WERI-Rb-1 (cell line): ENCODE measurements around the gene RTTN.

ENCODE experiments used
- DNase-seq: peaks from one replicate; pipeline ENCODE4 v3.0.0-alpha.2; 2020
- H3K27ac ChIP-seq: fragments of 250-450 bp; sonication (Bioruptor Pico); 2 replicates; pipeline ENCODE4 v1.5.1; 2020; ENCODE audit warnings: mild to moderate bottlenecking, moderate library complexity
- H3K27me3 ChIP-seq: fragments of 250-450 bp; sonication (Bioruptor Pico); 2 replicates; pipeline ENCODE4 v1.5.1; 2021; ENCODE audit warnings: mild to moderate bottlenecking, low read depth, moderate library complexity; ENCODE audit not compliant: insufficient read depth, severe bottlenecking
- H3K36me3 ChIP-seq: fragments of 250-450 bp; sonication (Bioruptor Pico); 2 replicates; pipeline ENCODE4 v1.5.1; 2020; ENCODE audit warnings: mild to moderate bottlenecking, moderate library complexity
- H3K4me3 ChIP-seq: 2 replicates; pipeline ENCODE4 v1.5.1; 2011; ENCODE audit warnings: low read depth, mild to moderate bottlenecking, control low read depth, low read length
- H3K9me3 ChIP-seq: fragments of 250-450 bp; sonication (Bioruptor Pico); 2 replicates; pipeline ENCODE4 v1.5.1; 2021; ENCODE audit warnings: mild to moderate bottlenecking, moderate library complexity; ENCODE audit not compliant: severe bottlenecking
- TF ChIP-seq, protein P1 (sequence below): IDR thresholded peaks from 2 replicates; pipeline ENCODE4 v1.5.1; 2011; ENCODE audit warnings: low read depth, mild to moderate bottlenecking, control low read depth, inconsistent platforms, low read length

RTTN gene

DNA sequence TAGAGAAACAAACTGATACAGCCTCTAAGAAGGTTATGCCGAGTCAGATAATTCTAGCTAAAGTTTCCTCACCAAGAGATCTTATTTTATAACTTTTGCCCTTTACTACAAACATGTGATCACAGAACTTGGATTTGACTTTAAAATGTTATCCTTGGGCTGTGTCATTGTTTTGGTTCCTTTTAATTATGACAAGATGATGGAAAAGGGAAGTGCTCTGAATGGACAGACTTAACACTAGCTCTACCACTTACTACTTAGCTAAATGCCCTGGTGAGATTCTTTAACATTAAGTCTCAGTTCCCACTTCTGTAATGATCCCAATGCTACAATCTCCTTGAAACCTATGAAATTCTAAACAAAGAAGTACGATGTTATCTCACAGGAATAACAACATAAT, 69.9 kb downstream of the RTTN start:
- Histone ChIP-seq H3K27ac (no peak overlapping the region), H3K27me3 (no peaks in the 10 kb centered on the region), H3K4me3 (no peak overlapping the region), H3K36me3 (no peaks in the 10 kb centered on the region), H3K9me3 (no peaks in the 10 kb centered on the region)
- TF ChIP-seq, protein P1, sequence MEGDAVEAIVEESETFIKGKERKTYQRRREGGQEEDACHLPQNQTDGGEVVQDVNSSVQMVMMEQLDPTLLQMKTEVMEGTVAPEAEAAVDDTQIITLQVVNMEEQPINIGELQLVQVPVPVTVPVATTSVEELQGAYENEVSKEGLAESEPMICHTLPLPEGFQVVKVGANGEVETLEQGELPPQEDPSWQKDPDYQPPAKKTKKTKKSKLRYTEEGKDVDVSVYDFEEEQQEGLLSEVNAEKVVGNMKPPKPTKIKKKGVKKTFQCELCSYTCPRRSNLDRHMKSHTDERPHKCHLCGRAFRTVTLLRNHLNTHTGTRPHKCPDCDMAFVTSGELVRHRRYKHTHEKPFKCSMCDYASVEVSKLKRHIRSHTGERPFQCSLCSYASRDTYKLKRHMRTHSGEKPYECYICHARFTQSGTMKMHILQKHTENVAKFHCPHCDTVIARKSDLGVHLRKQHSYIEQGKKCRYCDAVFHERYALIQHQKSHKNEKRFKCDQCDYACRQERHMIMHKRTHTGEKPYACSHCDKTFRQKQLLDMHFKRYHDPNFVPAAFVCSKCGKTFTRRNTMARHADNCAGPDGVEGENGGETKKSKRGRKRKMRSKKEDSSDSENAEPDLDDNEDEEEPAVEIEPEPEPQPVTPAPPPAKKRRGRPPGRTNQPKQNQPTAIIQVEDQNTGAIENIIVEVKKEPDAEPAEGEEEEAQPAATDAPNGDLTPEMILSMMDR, result no peak
- DNase-seq, result no peak

DNA sequence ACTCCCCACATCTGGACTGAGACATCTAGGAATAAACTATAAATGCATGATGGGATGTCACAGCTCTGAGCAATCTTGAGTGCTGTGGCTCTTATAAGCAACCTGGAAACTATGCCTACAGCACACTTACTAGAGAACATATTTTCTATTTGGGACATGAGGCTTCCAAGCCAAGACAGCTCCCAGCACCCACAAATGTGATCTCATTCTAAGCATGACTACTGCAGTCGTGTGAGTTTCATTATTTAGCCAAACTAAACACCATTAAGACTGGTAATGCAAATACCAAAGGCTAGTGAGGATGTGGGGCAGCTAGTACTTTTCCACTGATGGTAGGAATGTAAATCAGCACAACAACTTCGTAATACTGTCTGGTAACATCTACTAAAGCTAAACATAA, 72.5 kb downstream of the RTTN start:
- Histone ChIP-seq H3K4me3 (no peak overlapping the region), H3K36me3 (no peaks in the 10 kb centered on the region), H3K27me3 (no peaks in the 10 kb centered on the region), H3K27ac (no peak overlapping the region), H3K9me3 (no peaks in the 10 kb centered on the region)
- no peak for DNase-seq
- TF ChIP-seq, protein P1, result no peak

DNA sequence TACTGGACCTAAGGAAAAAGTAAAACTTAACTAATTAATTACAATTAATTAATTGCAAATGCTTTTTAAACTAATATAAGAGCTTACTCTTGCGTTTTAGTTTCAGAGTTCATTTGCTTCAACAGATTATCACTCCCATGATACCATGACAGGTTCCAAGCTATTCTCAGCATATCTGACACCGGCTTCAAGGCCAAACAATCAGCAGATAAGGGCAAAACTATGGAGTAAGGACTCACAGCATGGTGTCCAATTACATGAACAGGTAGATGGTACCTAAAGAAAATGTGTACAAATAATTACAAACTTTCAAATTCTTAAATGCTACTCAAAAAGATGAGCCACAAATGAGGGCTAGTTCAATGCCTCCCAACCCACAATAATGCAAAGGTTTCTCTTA, 77.2 kb downstream of the RTTN start:
- DNase-seq, result no peak

DNA sequence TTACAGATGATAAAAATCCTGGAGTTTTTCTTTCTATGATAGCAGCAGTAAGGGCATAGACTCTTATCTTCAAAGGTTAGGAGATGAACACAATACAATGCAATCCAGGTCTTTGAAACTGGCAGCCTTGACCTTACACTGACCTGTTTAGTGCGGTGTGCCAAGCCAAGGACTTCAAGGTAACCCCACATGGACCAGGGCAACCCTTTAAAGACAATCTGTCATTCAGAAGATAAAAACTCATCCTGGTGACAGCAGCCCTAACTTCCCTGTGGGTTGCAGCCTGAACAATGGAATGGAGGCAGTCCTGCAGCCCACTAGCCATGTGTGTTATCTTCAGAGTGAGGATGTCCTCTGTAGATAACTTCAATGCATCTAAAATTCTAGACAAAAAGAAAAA, 78.1 kb downstream of the RTTN start:
- Histone ChIP-seq H3K36me3 (no peaks in the 10 kb centered on the region), H3K9me3 (no peaks in the 10 kb centered on the region), H3K27me3 (no peaks in the 10 kb centered on the region), H3K4me3 (no peak overlapping the region), H3K27ac (no peak overlapping the region)
- TF ChIP-seq, protein P1, result no peak
- DNase-seq, result no peak

More for the DNA sequence above, 77.2 kb downstream of the RTTN start:
- TF ChIP-seq, protein P1, result no peak
- Histone ChIP-seq H3K27ac (no peak overlapping the region), H3K36me3 (no peaks in the 10 kb centered on the region), H3K4me3 (no peak overlapping the region), H3K9me3 (no peaks in the 10 kb centered on the region), H3K27me3 (no peaks in the 10 kb centered on the region)

DNA sequence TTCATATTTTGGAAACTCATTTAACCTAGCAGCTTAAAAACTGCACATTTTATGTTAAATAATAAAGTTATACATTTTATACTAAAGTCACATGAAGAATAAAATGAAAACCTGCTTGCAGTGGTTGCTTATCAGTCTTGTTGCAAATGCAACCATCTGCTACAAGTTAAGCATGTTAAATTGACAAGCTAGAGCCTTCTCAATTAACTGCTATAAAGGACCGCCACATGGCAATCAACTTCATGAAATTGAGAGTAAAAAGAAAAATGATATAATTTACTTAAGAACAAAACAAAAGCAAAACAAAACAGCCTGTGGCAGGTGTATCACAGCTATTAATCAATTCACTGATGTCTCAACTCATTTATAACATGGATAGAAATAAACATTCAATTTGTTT, 78.7 kb downstream of the RTTN start:
- DNase-seq, result no peak
- TF ChIP-seq, protein P1, result no peak
- Histone ChIP-seq H3K27ac (no peak overlapping the region), H3K27me3 (no peaks in the 10 kb centered on the region), H3K9me3 (no peaks in the 10 kb centered on the region), H3K36me3 (no peaks in the 10 kb centered on the region), H3K4me3 (no peak overlapping the region)

DNA sequence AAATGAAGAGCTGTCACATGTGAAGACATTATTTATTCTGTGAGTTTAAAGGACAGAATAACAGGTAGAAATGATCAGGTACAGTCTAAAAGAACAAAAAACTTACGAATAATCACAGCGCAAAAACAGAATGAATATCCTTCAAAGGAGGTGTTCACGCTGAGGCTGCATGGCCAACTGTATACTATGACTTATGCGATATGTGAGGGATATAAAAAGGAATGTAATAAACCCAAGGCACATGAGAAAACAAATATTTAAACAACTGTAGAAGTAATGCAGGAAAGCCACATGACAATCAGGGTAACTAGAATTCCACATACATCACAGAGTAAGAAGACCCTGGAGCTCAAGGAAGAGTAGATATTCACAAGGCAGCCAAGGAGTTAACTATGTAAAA, 81.3 kb downstream of the RTTN start:
- Histone ChIP-seq H3K4me3 (no peak overlapping the region), H3K27ac (no peak overlapping the region), H3K36me3 (no peaks in the 10 kb centered on the region), H3K27me3 (no peaks in the 10 kb centered on the region), H3K9me3 (no peaks in the 10 kb centered on the region)
- TF ChIP-seq, protein P1, result no peak
- no peak for DNase-seq
